Keratinocyte (primary cell): ENCODE results near the gene IL10RA.

Experiments
- EZH2 ChIP-seq: IDR thresholded peaks from one replicate; pipeline ENCODE4 v1.6.1; 2012; ENCODE audit warnings: inconsistent platforms, mild to moderate bottlenecking, low read length, moderate library complexity
- TF ChIP-seq, protein P1 (sequence below), 3 experiments: IDR thresholded peaks in 1 of 3; conservative IDR thresholded peaks in 1 of 3; optimal IDR thresholded peaks in 1 of 3; 2 replicates in 2 of 3; 3 replicates in 1 of 3; pipeline versions ENCODE3 to v1.5.1; 2011; ENCODE audit warnings: low read length in 3 of 3, mild to moderate bottlenecking in 3 of 3, moderate library complexity in 2 of 3, control low read depth in 1 of 3, inconsistent platforms in 1 of 3; ENCODE audit not compliant: insufficient read depth in 2 of 3; ENCODE audit errors: extremely low read depth in 1 of 3

DNA sequence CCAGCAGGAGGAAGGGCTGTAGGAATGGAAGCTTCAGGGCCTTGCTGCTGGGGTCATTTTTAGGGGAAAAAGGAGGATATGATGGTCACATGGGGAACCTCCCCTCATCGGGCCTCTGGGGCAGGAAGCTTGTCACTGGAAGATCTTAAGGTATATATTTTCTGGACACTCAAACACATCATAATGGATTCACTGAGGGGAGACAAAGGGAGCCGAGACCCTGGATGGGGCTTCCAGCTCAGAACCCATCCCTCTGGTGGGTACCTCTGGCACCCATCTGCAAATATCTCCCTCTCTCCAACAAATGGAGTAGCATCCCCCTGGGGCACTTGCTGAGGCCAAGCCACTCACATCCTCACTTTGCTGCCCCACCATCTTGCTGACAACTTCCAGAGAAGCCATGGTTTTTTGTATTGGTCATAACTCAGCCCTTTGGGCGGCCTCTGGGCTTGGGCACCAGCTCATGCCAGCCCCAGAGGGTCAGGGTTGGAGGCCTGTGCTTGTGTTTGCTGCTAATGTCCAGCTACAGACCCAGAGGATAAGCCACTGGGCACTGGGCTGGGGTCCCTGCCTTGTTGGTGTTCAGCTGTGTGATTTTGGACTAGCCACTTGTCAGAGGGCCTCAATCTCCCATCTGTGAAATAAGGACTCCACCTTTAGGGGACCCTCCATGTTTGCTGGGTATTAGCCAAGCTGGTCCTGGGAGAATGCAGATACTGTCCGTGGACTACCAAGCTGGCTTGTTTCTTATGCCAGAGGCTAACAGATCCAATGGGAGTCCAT lies 14.1 kb downstream of the IL10RA start:
- TF ChIP-seq EZH2: no peak
- TF ChIP-seq, protein P1, sequence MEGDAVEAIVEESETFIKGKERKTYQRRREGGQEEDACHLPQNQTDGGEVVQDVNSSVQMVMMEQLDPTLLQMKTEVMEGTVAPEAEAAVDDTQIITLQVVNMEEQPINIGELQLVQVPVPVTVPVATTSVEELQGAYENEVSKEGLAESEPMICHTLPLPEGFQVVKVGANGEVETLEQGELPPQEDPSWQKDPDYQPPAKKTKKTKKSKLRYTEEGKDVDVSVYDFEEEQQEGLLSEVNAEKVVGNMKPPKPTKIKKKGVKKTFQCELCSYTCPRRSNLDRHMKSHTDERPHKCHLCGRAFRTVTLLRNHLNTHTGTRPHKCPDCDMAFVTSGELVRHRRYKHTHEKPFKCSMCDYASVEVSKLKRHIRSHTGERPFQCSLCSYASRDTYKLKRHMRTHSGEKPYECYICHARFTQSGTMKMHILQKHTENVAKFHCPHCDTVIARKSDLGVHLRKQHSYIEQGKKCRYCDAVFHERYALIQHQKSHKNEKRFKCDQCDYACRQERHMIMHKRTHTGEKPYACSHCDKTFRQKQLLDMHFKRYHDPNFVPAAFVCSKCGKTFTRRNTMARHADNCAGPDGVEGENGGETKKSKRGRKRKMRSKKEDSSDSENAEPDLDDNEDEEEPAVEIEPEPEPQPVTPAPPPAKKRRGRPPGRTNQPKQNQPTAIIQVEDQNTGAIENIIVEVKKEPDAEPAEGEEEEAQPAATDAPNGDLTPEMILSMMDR (optimal IDR thresholded peaks at IDR 0.05 in 1 of 3, IDR thresholded peaks at IDR 0.05 in 1 of 3, conservative IDR thresholded peaks at IDR 0.05 in 1 of 3; ENCODE audit: extremely low read depth in 1 of 3, insufficient read depth in 2 of 3, low read length in 3 of 3): no peak
